Measurements from ENCODE around the gene CFAP221.

The CFAP221 gene

DNA sequence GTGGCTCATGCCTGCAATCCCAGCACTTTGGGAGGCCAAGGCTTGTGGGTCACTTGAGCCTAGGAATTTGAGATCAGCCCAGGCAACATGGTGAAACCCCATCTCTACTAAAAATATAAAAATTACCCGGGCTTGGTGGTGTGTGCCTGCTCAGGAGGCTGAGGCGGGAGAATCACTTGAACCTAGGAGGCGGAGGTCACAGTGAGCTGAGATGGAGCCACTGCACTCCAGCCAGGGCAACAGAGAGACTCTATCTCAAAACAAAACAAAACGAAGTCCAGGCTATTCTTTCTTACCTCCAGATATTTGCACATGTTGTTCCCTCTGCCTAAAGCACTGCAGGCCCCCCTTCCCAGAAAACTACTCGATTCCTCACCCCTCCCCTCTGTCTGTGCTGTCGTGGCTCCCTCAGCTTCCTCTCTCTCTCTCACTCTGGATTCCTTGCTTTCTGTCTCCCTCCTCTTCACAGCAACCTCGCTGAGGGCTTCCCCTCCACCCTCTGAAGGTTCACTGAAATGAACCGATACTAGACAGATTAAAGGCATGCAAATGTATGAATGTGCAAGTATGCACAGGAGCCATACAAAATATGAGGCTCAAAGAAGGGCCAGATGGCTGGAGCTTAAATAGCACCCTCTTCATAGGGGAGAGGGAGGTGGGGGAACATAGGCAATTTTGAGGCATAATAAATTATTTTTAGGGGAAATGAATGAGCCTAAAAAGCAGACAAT, 153.2 kb downstream of the CFAP221 start:
- DNase-seq (ENCODE audit: low read depth in 1 of 2, low spot score in 1 of 2), result no peak

DNA sequence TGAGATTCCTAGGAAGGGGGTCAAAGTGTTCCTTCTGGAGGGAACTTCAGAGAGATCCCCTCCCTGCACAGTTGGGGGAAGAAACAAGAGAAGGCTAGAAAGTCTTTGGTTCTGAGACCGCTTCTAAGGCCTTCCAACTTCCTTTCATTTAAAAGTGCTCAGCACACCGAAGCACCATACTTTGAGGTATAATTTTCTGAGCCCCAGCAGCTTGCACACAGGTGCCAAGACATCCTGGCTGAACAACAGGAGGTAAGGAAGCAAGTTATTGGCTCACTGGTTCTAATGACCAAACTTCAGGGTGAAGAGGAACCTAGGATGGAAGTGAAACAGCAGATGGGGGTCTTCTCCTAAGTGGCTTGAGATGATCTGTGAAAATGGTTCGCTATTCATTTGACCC, 154.0 kb downstream of the CFAP221 start:
- DNase-seq (ENCODE audit: low read depth in 1 of 2, low spot score in 1 of 2), result no peak

DNA sequence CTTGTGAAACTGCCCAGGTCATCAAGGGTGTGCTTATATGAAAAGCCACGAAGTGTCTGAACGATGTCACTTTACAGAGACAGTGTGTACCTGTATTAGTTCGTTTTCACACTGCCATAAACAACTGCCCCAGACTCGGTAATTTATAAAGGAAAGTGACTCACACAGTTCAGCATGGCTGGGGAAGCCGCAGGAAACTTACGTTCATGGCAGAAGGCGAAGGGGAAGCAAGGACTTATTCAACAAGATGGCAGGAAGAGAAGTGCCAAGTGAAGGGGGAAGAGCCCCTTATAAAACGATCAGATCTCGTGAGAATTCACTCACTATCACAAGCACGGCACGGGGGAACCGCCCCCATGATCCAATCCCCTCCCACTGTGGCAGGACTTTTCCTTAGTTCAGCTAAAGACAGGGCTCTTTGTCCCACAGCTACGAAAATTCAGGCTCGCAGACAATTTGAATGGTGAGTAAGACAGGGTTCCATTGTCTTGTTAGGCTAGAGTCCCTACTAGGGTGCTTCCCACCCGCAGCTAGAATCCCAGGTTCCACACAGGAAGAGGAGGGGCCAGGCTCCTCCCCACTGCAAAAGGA, 154.9 kb downstream of the CFAP221 start:
- no peak for DNase-seq (ENCODE audit: low read depth in 1 of 2, low spot score in 1 of 2)

DNA sequence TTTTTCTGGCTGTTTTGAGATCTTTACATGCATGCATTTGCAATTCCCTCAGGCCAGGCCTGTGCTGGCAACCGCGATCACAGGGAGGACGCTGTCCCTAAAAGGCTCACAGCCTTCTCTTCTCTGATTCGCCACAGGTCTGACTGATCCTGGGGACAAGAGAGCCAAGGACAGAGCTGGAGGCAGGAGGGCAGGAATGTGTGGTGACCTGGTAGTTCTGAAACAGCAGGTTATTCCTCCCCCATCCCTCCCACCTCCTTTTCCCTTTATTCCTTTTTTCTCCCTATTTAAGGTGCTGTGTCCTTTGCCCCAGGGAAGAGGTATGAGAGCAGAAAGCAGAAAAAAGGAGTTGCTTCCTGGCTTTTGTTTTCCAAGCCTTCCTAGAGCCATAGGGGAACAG, 156.6 kb downstream of the CFAP221 start:
- no peak for DNase-seq (ENCODE audit: low read depth in 1 of 2, low spot score in 1 of 2)

DNA sequence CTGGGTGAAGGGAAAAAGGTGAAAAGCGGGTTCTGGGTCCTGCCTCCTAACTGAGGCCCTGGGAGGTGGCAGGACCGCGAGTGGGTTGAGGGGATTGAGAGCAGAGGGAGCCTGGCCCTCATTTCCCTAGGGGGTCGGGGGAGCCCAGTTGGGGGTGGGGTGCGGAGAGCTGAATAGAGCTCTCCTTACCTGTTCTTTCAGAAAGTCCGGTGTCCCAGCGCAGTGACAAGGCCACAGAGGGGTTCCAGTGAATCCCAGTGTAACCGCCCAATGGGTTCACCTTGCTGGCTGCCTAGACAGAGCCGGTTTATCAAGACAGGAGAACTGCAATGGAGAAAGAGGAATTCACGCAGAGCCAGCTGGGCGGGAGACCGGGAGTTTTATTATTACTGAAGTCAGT, 157.1 kb downstream of the CFAP221 start:
- DNase-seq (ENCODE audit: low read depth in 1 of 2, low spot score in 1 of 2), result no peak

DNA sequence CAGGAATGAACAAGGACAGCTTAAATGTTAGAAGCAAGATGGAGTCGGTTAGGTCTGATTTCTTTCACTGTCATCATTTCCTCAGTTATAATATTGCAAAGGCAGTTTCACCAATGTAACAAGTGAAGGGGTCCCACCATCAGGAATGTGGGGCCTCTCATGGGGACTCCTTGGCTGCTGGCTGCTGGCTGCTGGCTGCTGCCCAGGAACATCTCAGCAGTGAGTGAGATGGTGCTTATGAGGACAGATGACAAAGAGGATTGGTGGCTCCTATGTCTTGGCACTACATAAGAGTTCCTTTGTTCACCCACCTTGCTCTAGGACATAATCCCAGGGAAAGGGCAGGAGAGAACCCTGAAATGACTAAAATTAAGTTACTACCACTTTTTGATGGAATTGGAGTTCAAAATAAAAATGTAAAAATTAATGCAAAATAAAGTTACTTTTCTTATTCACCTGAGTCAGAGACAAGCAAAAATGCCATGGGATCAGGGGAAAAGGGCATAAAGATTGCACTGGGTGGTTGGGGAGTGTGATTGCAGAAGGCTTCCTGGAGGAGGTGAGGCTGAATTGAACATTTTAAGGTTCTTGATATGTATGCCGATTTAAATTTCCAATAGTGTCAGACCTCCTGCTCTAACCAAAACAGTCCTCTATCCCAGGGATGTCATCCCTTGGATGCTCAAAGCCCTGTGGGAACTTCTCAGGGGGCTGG, 158.1 kb downstream of the CFAP221 start:
- DNase-seq (ENCODE audit: low read depth in 1 of 2, low spot score in 1 of 2), result no peak

DNA sequence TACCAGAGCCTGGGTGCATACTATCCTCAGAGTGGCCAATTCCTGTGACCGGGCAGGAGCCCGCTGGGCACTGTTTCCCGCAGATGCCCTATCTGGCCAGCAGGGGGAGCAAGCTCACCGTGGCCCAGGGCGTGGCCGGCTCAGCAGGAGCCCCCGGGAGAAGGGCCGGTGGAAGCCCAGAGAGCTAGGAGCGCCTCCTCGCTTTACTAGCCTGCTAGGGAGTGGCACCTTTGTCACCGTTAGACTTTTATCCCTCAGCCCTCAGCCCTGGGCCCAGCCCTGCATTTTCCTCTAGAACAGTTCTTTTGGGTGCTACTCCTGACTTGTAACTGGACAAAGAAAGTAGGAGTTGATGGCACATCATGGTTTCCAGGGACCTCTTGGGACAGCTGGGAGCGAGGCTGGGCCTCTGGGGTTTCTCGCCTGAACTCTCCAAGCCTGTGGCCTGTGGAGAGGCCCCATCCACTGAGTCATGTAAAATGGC, 158.7 kb downstream of the CFAP221 start:
- peak; percentile 34 to 53 for DNase-seq (ENCODE audit: low read depth in 1 of 2, low spot score in 1 of 2)

DNA sequence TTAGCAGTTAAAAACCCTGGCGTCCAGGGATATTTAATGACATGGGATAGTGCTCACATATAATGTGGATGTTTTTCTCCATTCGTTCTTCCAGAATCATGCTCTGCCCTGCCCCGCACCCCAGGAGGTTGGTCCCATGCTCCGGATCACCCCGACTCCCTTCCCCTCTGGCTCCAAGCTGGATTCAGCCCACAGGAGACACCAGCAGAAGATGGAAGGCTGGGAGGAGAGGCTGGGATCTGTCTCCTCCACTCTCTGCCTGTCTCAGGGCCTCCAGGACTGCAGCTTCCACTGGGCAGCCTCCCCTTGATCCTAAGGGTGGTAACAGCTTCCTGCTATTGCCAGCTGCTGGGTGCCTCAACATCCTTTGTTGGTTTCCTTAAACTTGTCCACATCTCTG, 159.3 kb downstream of the CFAP221 start:
- no peak for DNase-seq (ENCODE audit: low read depth in 1 of 2, low spot score in 1 of 2)

DNA sequence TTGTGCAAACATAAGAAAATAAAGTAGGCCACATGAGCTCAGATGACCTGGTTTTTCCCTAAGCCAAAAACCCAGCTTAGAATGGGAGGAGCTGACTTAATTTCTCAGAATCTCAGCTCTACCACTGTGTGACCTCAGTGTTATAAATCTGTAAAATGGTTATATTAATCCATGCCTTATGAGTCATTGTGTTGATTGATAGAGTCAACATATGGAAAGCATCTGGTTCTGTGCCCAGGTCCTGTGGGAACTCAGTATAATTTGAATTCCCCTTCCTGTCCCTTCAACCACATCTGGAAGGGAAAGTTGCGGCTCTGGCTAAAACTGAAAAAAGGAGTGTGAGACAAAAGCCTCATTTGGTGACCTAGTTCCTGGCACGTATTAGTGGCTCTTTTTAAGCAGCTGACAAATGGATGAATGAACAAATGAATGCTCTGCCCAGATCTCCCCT, 160.4 kb downstream of the CFAP221 start:
- no peak for DNase-seq (ENCODE audit: low read depth in 1 of 2, low spot score in 1 of 2)

DNA sequence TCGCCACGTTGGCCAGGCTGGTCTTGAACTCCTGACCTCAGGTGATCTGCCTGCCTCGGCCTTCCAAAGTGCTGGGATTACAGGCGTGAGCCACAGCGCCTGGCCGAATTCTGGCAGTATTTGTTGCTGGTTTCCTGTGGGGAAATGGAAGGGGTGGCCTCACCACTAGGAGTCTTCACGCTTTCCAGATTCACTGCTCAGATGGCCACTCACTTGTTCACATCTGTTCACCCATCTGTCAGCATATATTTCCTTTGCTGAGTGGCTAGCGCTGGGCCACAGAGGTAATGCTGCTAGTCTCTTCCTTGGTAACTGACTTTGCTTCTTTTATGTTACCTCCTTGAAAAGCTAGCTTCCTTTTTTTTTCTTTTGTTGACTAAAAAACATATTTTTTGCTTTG, 162.0 kb downstream of the CFAP221 start:
- no peak for DNase-seq (ENCODE audit: low read depth in 1 of 2, low spot score in 1 of 2)
